Epithelial cell of prostate (primary cell): ENCODE data around the gene STAT1.

Experiments used
- DNase-seq: peaks from one replicate; pipeline ENCODE4 v3.0.0-alpha.2; 2011; ENCODE audit warnings: low read depth, low spot score
- H3K27ac ChIP-seq: fragments of 450-650 bp; 2 replicates; pipeline ENCODE4 v1.5.1; 2017; ENCODE audit warnings: mild to moderate bottlenecking

The STAT1 gene

GRCh38 chr2:191032588-191033429 is 18.8 kb upstream of the STAT1 start:
- DNase-seq: no peak
- no peak overlapping the region for H3K27ac ChIP-seq

GRCh38 chr2:191031256-191031655 is 17.3 kb upstream of the STAT1 start:
- H3K27ac ChIP-seq: no peak overlapping the region

GRCh38 chr2:191030521-191031154 is 16.7 kb upstream of the STAT1 start:
- no peak overlapping the region for H3K27ac ChIP-seq
- DNase-seq: no peak

More at GRCh38 chr2:191031256-191031655, 17.3 kb upstream of the STAT1 start:
- DNase-seq: no peak

- DNase-seq: no peak
Measured at GRCh38 chr2:191029280-191029950, 15.4 kb upstream of the STAT1 start.

GRCh38 chr2:191026377-191026776 is 12.4 kb upstream of the STAT1 start:
- no peak for DNase-seq
- no peak overlapping the region for H3K27ac ChIP-seq

More at GRCh38 chr2:191029280-191029950, 15.4 kb upstream of the STAT1 start:
- H3K27ac ChIP-seq: no peak overlapping the region

DNA sequence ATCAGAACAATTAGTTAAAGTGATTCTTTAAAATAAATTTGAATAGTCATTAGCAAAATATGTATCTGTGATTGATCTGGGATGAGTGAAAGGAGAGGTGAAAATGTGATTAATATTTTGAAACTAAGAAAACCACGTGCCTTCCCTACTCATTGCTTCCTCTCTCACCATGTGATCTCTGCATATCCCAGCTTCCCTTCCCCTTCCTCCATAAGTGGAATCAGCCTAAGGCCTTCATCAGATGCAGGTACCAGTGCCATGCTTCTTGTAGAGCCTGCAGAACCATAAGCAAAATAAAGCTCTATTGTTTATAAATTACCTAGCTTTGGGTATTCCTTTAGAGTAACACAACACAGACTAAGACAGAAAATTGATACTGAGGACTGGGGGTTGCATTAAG is 11.2 kb upstream of the STAT1 start:
- no peak for DNase-seq
- H3K27ac ChIP-seq: no peak overlapping the region

DNA sequence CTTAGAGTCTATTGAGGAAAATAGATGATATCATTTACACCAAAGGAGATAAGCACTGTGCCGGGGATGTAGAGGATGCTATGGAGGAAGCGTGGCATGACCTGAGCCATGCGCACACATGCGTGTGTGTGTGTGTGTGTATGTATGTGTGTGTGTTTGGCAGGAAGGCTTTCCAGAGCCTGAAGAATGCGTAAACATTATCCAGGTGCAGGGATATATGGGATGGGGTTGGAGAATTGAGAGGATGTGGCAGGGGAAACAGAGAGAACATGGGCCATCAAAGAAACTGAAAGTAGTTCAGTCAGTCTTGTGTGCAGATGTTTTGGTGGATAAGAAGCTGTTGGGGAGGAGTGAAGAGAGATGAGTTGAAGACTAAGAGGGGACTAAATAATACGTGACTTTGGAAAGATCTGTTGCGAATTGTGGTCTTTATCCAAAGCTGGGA is 9.3 kb upstream of the STAT1 start:
- no peak for DNase-seq
- no peak overlapping the region for H3K27ac ChIP-seq

DNA sequence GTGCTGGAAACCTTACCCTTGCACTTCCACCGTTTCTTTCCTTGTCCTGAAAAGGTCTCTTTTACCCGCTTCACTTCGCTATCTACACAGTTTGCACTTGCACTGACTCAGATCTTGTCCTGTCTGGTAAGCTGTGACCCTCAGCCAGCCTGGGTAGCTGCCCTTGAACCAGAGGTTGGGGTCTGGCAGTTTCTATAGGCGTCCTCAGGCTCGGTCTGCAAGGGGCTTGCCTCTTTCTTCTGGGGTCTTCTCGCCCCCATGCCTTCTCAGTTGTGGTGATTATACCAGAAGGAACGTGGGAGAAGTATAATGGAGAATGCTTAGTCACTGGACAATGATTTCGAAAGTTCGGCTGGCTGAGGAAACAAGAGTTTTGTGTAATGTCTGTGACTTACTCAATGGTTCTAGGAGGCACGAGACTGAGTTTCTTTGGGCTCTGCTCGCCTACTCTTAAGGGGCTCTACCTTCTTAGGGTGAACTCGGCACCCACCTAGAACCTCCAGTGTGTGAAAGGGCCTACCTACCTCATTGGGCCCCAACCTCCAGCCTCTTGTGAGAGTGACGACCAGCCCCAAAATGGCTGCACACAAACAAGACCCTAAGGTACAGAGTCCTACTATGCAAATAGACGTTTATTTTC is 6.9 kb upstream of the STAT1 start:
- H3K27ac ChIP-seq: peak overlapping the region; percentile 94
- DNase-seq: peak; percentile 64

GRCh38 chr2:191020221-191020741 is 6.3 kb upstream of the STAT1 start:
- peak overlapping the region; percentile 94 for H3K27ac ChIP-seq
- DNase-seq: peak; percentile 83

DNA sequence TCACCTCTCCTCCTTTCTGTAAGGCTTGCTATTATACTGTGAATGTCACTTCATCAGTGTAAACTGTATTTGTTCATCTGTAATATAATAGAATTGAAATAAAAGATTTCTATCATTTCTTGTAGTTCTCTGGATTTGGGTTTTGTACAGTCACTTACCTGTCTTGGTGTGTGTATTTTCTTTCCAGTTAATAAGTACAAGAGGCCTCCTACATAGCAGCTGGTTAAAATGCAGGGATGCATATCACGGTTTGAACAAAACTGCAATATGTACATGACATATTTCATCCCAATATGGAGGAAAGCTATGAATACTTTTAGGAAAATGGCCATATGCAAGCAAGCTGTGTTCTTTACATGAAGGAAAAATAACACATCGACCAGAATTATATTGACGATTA is 5.4 kb upstream of the STAT1 start:
- no peak for DNase-seq
- H3K27ac ChIP-seq: no peak overlapping the region

DNA sequence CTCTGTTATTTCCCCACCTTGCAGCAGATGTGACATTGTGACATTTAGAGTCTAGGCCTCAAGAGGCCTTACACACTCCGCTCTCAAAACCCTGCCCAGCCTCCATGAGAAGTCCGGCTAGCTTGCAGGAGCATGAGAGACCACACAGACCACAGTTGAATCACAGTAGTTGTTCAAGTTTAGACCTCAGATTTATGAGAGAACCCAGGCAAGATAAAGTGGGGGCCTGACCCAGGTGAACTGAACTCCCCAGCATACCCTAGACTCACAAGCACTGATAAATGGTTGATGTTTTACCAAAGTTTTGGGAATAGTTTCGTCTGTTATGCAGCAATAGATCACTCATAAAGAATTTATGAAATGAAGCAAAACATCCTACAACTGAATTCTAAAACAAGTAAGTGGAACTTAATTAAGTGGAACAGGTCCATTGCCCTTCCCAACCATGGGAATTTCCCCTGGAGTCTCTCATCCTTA is 4.7 kb upstream of the STAT1 start:
- H3K27ac ChIP-seq: no peak overlapping the region

GRCh38 chr2:191018048-191018447 is 4.1 kb upstream of the STAT1 start:
- H3K27ac ChIP-seq: no peak overlapping the region
- DNase-seq: no peak

More for the DNA sequence above, 4.7 kb upstream of the STAT1 start:
- DNase-seq: no peak

DNA sequence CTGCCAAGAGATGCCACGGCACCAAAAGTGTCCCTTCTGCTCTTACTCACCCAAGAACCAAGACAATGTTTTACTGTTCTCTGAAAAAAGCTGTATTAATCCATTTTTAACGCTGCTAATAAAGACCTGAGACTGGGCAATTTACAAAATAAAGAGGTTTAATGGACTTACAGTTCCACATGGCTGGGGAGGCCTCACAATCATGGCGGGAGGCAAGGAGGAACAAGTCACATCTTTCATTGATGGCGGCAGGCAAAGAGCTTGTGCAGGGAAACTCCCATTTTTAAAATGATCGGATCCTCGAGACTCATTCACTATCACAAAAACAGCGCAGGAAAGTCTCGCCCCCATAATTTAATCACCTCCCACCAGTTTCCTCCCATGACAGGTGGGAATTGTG is 1.9 kb upstream of the STAT1 start:
- no peak for DNase-seq
- no peak overlapping the region for H3K27ac ChIP-seq

- no peak for DNase-seq
- H3K27ac ChIP-seq: no peak overlapping the region
Measured at GRCh38 chr2:191015239-191015638, 1.3 kb upstream of the STAT1 start.

- H3K27ac ChIP-seq: peak overlapping the region; percentile 64
Measured at GRCh38 chr2:191014653-191015020, 666 bp upstream of the STAT1 start.

GRCh38 chr2:191013682-191013931 is 364 bp downstream of the STAT1 start:
- H3K27ac ChIP-seq: peak overlapping the region; percentile 64
- DNase-seq: no peak

More at GRCh38 chr2:191014653-191015020, 666 bp upstream of the STAT1 start:
- no peak for DNase-seq

DNA sequence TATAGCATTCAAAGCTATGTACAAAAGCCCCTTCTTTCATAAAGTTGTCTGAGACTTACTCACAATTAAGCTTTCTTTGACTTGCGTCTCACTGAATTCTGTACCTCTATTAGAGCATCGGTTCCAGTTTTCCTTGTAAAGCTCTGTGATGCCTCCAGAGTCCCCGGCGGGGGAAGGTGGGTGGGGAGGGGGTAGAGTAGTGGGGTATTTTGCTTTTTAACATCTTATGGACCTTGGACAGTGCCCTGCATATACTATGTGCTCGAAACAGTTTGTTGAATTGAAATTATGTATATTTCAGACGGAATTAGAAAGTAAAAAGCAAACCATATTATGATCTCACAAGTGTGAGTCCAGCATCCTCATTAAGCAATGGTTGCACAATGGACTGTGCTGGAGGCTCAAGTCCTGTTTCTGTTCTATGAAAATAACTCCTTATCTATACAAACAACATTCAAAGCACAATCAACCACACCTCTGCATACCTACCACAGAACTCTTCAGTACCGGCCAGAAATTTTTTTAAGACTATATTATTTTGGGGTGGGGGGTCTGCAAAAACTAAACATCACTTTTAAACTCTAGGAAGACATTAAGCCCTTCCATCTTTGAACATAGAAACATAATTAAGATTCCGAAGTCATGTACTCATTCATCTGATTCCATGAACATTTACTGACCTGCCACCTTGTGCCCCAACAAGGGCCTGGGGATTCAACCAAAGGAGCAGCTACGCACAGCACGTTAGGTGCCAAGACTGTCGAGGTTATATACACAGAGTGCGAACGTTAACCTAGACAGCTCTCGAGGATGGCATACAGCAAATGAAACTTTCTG is 908 bp downstream of the STAT1 start:
- DNase-seq: no peak
- H3K27ac ChIP-seq: peak overlapping the region; percentile 64

GRCh38 chr2:191012346-191012745 is 1.6 kb downstream of the STAT1 start:
- H3K27ac ChIP-seq: no peak overlapping the region
- no peak for DNase-seq
